HepG2 (cell line): ENCODE data around the gene YPEL4. TPM values are rescaled to one million over a fixed set of nuclear protein-coding genes. Genes with fewer than 3 reads are reported as not detected.

ENCODE experiments used
- ATM ChIP-seq: fragments of 450-650 bp; IDR thresholded peaks from 2 replicates; pipeline ENCODE4 v1.7.1; 2017; ENCODE audit warnings: mild to moderate bottlenecking, borderline replicate concordance
- FOXP1 ChIP-seq, 2 experiments: fragments of 450-650 bp in 1 of 2; IDR thresholded peaks; 2 replicates each; pipeline ENCODE4 v1.6.1; 2017 to 2018; ENCODE audit warnings: antibody characterized with exemption in 1 of 2
- HNRNPL ChIP-seq: fragments of 200-400 bp; formaldehyde crosslinking; IDR thresholded peaks from 2 replicates; pipeline ENCODE4 v1.6.1; 2017; ENCODE audit warnings: mild to moderate bottlenecking, low read depth, low read length
- KIAA2018 ChIP-seq: sonication (generic); formaldehyde crosslinking; IDR thresholded peaks from 2 replicates; pipeline ENCODE4 v1.5.0; 2020; ENCODE audit warnings: mild to moderate bottlenecking, missing genetic modification reagents, borderline replicate concordance
- KMT2B ChIP-seq: IDR thresholded peaks from 2 replicates; pipeline ENCODE4 v1.6.1; 2016; ENCODE audit warnings: missing genetic modification reagents, missing compliant biosample characterization
- WIZ ChIP-seq: sonication (generic); formaldehyde crosslinking; IDR thresholded peaks from 2 replicates; pipeline ENCODE4 v1.5.1; 2020; ENCODE audit warnings: mild to moderate bottlenecking, missing genetic modification reagents
- ZBTB4 ChIP-seq: sonication (generic); formaldehyde crosslinking; IDR thresholded peaks from 2 replicates; pipeline ENCODE4 v1.4.0; 2020; ENCODE audit warnings: missing genetic modification reagents, mild to moderate bottlenecking, borderline replicate concordance
- ZFP82 ChIP-seq: sonication (generic); formaldehyde crosslinking; IDR thresholded peaks from 2 replicates; pipeline ENCODE4 v1.5.1; 2020; ENCODE audit warnings: mild to moderate bottlenecking, missing genetic modification reagents, borderline replicate concordance
- ZNF354B ChIP-seq: sonication (generic); formaldehyde crosslinking; IDR thresholded peaks from 2 replicates; pipeline ENCODE4 v1.8.0; 2022; ENCODE audit warnings: mild to moderate bottlenecking, missing genetic modification reagents
- polyA plus RNA-seq, 8 experiments: library from polyadenylated mRNA; depleted of rRNA in 3 of 8; stranded (reverse) in 7 of 8; unstranded in 1 of 8; fragments of >200 nt; fragmentation: Illumina TruSeq in 4 of 8; extraction: Trizol in 4 of 8; gene quantifications; 2 replicates each; pipeline versions ENCODE4 v1.2.1 to v1.2.3, GENCODE V29; 2011 to 2016; ENCODE audit warnings: low read depth in 4 of 8, missing spikeins in 1 of 8, mixed read lengths in 1 of 8; ENCODE audit not compliant: insufficient read depth in 1 of 8
- total RNA-seq, 5 experiments: library from RNA; depleted of rRNA; stranded (reverse); fragments of >200 nt; fragmentation: Illumina TruSeq; extraction: Trizol; gene quantifications; 2 replicates each; pipeline ENCODE4 v1.2.3, GENCODE V29; 2016; ENCODE audit warnings: low read depth in 1 of 5
- TF ChIP-seq, protein P1 (sequence below): sonication (generic); formaldehyde crosslinking; IDR thresholded peaks from 2 replicates; pipeline ENCODE4 v1.4.0; 2020; ENCODE audit warnings: missing genetic modification reagents

The YPEL4 gene
- total and polyA plus RNA-seq, 2 of the 13 experiments (the other 11 are each of a cell fraction or from before 2014, with no cell fraction given), result 0.04 TPM; not detected in 1

GRCh38 chr11:57657194-57658022 lies 7.7 kb upstream of the YPEL4 start, which contains the start of gene CLP1 (continued):
- TF ChIP-seq, protein P1, sequence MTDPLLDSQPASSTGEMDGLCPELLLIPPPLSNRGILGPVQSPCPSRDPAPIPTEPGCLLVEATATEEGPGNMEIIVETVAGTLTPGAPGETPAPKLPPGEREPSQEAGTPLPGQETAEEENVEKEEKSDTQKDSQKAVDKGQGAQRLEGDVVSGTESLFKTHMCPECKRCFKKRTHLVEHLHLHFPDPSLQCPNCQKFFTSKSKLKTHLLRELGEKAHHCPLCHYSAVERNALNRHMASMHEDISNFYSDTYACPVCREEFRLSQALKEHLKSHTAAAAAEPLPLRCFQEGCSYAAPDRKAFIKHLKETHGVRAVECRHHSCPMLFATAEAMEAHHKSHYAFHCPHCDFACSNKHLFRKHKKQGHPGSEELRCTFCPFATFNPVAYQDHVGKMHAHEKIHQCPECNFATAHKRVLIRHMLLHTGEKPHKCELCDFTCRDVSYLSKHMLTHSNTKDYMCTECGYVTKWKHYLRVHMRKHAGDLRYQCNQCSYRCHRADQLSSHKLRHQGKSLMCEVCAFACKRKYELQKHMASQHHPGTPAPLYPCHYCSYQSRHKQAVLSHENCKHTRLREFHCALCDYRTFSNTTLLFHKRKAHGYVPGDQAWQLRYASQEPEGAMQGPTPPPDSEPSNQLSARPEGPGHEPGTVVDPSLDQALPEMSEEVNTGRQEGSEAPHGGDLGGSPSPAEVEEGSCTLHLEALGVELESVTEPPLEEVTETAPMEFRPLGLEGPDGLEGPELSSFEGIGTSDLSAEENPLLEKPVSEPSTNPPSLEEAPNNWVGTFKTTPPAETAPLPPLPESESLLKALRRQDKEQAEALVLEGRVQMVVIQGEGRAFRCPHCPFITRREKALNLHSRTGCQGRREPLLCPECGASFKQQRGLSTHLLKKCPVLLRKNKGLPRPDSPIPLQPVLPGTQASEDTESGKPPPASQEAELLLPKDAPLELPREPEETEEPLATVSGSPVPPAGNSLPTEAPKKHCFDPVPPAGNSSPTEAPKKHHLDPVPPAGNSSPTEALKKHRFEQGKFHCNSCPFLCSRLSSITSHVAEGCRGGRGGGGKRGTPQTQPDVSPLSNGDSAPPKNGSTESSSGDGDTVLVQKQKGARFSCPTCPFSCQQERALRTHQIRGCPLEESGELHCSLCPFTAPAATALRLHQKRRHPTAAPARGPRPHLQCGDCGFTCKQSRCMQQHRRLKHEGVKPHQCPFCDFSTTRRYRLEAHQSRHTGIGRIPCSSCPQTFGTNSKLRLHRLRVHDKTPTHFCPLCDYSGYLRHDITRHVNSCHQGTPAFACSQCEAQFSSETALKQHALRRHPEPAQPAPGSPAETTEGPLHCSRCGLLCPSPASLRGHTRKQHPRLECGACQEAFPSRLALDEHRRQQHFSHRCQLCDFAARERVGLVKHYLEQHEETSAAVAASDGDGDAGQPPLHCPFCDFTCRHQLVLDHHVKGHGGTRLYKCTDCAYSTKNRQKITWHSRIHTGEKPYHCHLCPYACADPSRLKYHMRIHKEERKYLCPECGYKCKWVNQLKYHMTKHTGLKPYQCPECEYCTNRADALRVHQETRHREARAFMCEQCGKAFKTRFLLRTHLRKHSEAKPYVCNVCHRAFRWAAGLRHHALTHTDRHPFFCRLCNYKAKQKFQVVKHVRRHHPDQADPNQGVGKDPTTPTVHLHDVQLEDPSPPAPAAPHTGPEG (CRISPR knock-in tag), result no peak
- TF ChIP-seq ZBTB4 (no peak), ZFP82 (no peak), HNRNPL (no peak), ATM (no peak), KIAA2018 (CRISPR knock-in tag) (no peak), WIZ (CRISPR knock-in tag) (peak; percentile 47; the same call in 1 of the 2 replicates), FOXP1 (IDR thresholded peaks at IDR 0.05) (peak; percentile 47; the same call in 1 of the 2 replicates), FOXP1 (CRISPR knock-in tag; IDR thresholded peaks at IDR 0.05) (peak; percentile 54), ZNF354B (CRISPR knock-in tag) (no peak), KMT2B (CRISPR knock-in tag) (peak; percentile 90; the same call in 1 of the 2 replicates)
